ENCODE results near the gene ATRN.
A peak's percentile ranks its signal among the peaks of the same experiment; 100 is the strongest.

Gene ATRN

GRCh38 chr20:3654326-3655130 is 183.7 kb downstream of the ATRN start:
- no peak for DNase-seq

- DNase-seq, result no peak
Measured at GRCh38 chr20:3655131-3655405, 184.2 kb downstream of the ATRN start.

GRCh38 chr20:3658019-3658715 is 187.3 kb downstream of the ATRN start:
- DNase-seq, result no peak

GRCh38 chr20:3658716-3659491 is 188.1 kb downstream of the ATRN start:
- peak in 1 of 58 donors; percentile 20 for DNase-seq

- DNase-seq, result no peak
Measured at GRCh38 chr20:3659492-3660261, 188.9 kb downstream of the ATRN start.

GRCh38 chr20:3660262-3661059 is 189.6 kb downstream of the ATRN start:
- DNase-seq, result no peak

GRCh38 chr20:3661060-3661813 is 190.4 kb downstream of the ATRN start:
- no peak for DNase-seq

- no peak for DNase-seq
Measured at GRCh38 chr20:3661814-3662665, 191.2 kb downstream of the ATRN start.

- no peak for DNase-seq
Measured at GRCh38 chr20:3663031-3663701, 192.3 kb downstream of the ATRN start, which contains the start of gene GFRA4. TSS of gene GFRA4 (minus strand) at chr20:3663399. CDS start at chr20:3663399, 0 bp downstream.

- DNase-seq, result no peak
Measured at GRCh38 chr20:3663858-3664257, 193.0 kb downstream of the ATRN start.

GRCh38 chr20:3667434-3668037 is 196.7 kb downstream of the ATRN start:
- DNase-seq, result no peak

GRCh38 chr20:3669710-3670367 is 199.0 kb downstream of the ATRN start:
- no peak for DNase-seq

- no peak for DNase-seq
Measured at GRCh38 chr20:3670511-3670910, 199.7 kb downstream of the ATRN start.

GRCh38 chr20:3670945-3671344 is 200.1 kb downstream of the ATRN start:
- DNase-seq, result no peak

- DNase-seq, result no peak
Measured at GRCh38 chr20:3671986-3672546, 201.2 kb downstream of the ATRN start.

- DNase-seq, result no peak
Measured at GRCh38 chr20:3672547-3673171, 201.8 kb downstream of the ATRN start.

Measured in anterior cingulate cortex (tissue), 58 donors.